OCI-M1 (cell line): ENCODE measurements around the gene CFAP157.

Experiments used
- DNase-seq: peaks from one replicate; lab custom pipeline; 2025; lab: John Stamatoyannopoulos, UW

Gene CFAP157

DNA sequence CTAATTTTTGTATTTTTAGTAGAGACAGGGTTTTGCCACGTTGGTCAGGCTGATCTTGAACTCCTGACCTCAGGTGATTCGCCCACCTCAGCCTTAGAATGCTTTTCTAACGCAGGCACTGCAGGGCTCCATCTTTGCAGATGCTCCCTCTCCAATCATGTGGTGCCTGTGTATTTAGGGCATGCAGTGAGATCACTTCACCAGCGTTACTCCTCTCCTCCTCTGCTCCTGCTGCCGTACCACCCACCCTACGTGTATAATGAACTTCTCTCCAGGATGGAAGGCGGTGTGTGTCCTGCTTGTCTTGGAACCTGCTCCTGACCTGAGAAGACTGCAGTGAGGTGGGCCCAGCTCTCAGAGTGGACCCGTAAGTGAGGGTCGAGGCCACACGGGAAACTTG lies 13.6 kb upstream of the CFAP157 start:
- DNase-seq, result no peak

DNA sequence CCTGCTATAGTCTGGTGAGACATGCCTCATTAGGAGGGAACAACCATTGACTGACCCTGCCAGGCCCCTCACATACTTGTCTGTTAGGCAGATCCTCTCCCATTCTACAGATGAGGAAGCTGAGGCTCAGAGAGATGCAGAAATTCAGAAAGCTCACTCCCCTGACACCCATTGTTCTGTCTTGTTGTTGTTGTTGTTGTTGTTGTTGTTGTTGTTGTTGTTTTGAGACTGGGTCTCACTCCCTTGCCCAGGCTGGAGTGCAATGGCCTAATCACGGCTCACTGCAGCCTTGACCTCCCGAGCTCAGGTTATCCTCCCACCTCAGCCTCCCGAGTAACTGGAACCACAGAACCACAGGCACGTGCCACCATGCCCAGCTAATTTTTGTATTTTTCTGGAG lies 13.1 kb upstream of the CFAP157 start:
- DNase-seq, result no peak

DNA sequence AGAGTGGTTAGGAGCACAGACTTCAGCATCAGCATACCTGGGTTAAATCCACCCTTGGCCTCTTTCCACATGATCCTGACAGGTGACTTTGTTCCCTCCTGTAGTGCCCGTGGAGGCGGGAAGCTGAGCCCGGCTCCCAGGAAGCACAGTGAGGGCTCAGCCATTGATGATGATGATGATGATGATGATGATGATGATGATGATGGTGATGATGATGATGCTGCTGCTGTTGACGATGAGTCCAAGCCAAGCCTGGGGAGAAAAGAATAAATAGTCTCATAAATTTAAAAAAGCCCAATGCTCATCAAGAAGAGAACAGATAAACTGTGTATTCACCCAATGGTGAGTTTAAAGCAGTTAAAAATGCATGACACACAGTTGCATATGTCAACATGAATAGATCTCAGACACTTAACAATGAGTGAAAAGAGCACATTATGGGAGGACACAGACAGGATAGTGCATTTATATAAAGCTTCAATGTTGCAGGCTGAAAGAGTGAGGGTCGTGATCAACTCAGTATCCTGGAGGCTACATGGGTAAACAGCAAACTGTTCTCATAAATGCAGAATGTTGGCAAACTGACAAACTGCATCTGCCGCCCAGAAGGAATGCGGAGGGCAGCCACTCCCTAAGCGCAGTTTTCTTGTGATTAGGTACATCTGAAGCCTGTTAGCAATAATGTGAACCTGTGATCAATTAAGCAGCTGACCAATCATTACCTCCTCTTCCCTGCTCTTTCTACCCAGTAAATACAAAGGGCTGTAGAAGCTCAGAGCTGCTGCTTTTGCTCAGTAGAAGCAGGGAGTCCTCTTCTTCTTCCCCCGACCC lies 11.7 kb upstream of the CFAP157 start:
- DNase-seq, result no peak

DNA sequence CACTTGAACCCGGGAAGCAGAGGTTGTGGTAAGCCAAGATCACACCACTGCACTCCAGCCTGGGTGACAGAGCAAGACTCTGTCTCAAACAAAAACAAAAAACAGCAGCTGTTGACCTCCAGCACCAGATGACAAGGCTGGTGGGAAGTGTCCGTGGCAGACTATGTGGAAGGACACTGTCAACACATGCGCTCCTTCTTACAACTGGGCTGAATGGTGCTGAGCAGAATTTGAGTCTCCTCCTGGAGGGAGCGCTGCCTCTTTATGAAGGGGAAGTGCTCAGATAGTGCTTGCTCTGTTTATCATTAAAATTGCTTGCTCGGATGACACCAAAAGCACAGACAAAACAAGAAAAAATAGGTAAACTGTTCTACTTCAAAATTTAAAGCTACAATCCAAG lies 9.2 kb upstream of the CFAP157 start:
- no peak for DNase-seq

DNA sequence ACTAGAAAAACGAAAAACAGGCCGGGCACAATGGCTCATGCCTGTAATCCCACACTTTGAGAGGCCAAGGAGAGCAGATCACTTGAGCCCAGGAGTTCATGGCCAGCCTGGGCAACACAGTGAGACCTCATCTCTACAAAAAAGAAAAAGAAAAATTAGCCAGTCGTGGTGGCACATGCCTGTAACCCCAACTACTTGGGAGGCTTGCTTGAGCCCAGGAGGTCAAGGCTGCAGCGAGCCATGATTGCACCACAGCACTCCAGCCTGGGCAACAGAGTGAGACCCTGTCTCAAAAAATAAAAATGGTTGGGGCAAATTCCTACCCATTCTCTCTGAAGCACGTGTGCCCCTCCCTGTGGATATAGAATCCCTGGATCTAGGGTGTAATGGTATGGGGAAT lies 8.4 kb upstream of the CFAP157 start:
- no peak for DNase-seq

DNA sequence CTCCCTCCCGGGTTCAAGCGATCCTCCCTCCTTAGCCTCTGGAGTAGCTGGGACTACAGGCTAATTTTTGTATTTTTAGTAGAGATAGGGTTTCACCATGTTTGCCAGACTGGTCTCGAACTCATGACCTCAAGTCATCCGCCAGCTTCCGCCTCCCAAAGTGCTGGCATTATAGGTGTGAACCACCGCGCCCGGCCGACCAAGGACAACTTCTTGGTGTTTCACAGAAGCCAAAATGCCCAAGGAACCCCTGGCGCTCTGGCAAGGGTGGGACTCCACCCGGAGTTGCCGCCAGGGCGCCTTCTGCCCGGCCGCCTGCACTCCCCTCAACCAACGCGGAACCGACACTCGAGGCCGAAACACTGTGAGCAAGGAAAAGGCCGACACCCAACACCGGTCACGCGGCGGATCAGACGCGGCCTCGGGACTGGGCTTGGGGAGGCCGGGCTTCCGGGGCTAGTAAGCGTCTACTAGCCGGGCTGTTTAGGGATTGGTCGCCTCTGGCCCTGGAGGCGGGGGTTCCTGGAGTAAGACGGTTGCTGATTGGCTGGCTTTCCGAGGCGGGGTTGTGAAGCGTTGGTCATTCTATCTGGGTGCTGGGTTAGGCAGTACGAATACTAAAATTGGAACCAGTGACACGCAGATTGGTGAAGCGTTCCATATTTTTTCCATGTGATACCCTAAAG lies 7.7 kb upstream of the CFAP157 start:
- DNase-seq, result no peak

DNA sequence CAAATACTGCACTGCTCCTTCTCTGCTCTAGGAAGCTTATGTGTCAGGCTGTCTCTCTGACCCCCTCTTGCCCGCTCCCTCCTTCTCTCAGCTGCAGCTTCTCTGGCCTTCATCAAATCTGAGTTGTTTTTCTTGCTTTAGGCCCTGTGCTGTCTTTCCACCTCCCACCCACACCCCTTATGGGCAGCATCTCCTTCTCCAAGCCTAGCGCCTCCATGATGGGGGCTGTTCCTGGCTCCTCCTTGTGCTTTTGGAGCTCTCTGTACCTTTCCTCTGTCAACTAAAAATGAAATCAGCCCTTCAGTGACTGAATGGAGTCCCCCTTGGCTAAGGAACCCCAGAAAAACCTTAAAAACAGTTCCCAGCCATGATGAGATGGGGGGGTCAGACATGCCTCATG lies 6.6 kb upstream of the CFAP157 start:
- DNase-seq, result no peak

DNA sequence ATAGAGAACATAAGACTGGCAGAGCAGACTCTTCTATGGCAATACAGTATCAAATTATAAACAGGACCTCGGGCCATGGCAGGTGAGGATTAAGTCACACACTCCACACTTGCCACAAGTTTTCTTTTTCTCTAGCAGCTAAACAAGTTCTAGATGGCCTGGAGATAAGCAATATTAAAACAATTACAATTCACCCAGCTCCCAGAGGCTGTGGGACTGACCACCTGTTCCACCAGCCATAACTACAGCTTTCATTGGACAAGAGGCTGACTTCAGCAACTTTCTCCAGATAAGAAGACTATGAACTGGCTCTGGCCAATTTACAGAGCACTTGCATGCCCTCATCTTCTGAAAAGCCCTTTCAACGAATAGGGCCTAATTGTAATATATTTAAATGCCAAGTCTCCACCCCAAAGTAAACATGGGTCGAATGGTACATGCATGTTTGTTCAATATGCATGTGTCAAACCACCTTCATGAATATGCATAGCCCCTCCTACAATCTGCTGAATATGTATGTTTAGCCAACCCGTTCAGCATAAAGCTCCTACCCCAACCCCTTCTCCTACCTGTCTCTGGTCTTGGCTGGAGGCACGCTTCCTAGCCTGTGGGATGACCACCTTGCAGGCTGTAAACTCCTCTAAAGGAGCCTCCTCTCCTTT lies 6.1 kb upstream of the CFAP157 start:
- DNase-seq, result no peak

DNA sequence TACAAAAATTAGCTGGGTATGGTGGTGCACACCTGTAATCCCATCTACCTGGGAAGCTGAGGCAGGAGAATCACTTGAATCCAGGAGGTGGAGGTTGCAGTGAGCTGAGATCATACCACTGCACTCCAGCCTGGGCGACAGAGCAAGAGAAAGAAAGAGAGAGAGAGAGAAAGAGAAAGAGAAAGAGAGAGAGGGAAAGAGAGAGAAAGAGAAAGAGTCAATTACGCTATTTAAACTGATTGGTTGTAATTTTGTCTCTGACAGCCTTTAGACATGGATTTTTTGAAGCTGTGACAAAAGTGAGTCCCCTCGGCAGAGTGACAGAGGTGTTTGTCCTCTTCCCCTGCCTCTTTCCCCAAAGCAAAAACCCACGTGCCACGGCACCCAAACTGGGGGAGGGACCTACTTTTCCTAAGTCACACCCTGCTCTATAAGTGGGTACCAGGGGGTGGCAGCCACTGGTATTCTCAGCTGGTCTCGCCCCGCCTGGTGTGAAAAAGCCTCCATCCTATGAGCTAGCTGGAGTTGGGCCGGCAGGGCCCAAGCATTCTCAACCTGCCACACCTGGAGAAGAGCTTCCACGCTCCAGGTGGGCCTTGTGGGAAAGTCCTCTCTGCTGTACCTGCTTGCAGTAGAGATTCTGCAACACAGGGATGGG lies 3.4 kb upstream of the CFAP157 start:
- DNase-seq, result no peak

DNA sequence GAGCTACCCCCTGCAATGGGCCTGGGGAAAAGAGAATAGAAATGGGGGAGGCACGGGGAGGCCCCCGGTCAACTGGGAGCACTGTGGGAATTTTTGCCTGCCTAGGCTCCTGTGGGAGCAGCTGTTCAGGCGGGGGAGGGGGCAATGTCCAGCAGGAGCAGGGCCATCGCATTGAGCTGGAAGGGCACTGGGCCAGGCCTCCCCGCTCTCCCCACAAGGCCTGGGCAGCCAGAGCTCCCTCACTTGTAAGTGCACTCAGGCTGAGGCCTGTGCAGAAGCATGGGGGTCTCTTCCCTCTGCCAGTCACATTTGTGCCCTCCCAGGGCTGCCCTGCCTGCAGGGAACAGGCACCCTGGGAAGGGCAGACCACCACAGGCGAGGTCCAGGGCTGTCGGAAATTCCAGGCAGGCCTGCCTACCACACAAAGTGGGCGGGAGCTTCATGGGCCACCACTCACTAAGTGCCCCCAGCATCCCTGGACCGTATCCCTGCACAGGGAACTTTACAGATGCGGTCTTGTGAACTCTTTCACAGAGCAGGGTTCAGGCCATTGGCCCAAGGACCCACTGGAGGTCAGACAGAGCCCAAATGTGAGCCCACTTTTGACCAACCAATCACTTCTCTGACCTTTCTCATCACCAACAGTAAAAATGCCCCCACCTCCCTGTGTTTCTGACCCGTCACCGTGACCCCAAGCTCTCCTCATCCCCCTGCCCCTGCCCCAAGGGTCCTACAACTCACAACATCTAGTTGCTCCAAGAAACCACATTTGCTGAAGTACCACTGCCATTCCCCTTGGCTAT lies 1.0 kb upstream of the CFAP157 start:
- no peak for DNase-seq

DNA sequence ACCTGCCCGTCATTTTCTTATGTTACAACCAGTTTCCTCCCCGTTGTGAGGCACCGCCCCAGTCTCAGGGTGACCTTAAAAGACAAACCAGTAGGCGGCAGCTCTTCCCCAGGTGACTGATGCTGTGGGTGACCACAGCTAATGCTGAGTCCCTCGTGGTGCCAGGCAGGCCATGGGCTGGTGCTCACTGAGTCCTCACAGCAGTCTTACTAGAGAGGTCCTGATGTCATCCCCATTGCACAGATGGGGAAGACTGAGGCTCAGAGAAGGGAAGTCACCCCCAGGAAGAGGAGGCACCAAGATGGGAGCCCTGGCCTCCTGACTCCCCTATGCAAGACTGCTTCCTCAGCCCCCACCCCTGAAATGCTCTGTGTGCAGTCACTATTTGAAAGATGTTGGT lies 978 bp downstream of the CFAP157 start:
- DNase-seq, result no peak

DNA sequence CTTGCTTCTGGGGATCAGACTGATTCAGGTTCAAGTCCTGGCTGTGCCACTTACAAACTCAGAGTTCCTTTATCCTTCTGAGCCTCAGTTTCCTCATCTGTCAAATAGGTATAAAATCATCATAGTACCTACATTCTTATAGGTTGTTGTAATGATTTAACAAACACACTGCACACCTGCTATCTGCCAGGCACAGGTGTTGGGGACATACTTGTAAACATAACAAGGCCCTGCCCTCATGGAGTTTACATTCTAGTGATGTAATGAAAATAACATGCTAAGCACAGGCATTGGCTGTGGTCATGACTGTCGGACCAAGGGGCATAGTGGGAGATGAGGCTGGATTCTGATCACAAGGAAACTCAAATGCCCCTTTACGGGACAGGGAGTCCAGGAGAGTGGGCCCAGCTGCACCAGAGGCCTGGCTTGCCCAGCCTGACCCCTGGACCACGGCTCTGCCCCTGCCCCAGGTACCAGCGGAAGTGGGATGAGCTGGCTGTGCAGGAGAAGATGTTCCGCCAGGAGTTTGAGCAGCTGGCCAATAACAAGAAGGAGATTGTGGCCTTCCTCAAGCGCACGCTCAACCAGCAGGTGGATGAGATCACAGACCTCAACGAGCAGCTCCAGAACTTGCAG lies 2.3 kb downstream of the CFAP157 start:
- no peak for DNase-seq

DNA sequence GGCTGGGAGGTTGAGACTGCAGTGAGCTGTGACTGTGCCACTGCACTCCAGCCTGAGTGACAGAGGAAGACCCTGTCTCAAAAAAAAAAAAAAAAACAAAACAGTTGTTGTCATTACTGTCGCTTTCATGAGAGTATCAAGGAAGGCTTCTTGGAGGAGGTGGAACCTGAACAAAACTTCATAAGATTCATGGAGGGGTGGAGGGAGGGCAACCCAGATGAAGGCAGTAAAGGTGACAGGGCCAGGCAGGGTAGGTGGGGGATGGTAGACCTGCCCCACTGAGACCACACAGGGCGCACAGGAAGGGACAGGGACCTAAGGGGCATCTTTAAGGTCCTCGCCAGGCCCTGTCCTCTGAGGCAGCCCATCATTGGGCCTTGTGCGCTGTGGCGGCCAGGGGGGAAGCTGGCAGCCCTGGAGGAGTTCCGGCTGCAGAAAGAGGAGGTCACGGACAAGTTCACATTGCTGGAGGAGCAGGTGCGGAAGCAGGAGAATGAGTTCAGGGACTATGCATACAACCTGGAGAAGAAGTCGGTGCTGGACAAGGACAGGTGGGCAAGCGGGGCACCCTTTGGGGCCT lies 3.5 kb downstream of the CFAP157 start:
- DNase-seq, result no peak

DNA sequence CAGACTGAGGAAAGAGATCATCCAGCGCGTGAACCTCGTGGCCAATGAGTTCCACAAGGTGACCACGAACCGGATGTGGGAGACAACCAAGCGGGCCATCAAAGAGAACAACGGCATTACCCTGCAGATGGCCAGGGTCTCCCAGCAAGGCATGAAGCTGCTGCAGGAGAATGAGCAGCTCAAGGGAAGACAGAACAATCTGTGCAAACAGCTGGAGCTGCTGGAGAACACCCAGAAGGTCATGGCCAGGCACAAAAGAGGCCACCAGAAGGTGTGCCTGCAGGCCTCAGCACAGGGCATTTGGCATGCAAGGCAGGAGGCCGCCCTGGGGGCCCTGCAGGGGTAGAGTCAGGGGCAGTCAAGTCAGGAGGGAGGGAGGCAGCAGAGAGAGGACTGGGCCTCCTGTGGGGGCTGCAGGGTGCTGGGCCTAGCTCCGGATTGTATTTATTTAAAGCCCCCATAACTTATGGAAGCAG lies 4.5 kb downstream of the CFAP157 start:
- DNase-seq, result peak; percentile 4

DNA sequence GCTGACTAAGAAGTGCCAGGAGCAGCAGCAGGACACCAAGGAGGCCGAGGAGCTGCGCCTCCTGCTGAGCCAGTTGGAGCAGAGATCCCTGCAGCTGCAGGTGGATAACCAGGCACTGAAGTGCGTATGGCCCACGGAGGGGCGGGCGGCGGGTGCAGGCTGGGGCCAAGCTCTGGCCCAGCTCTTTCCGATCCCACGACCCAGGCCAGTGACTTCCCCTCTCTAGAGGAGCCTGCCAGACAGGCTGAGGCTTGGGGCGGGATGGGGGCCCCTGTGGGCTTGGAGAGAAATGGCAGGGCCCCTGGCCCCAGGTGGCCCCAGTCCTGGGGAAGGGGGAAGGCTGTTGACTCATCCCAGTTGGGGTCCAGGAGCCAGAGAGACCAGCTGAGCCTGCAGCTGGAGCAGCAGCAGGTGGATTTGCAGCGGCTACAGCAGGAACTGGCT lies 5.1 kb downstream of the CFAP157 start:
- no peak for DNase-seq

DNA sequence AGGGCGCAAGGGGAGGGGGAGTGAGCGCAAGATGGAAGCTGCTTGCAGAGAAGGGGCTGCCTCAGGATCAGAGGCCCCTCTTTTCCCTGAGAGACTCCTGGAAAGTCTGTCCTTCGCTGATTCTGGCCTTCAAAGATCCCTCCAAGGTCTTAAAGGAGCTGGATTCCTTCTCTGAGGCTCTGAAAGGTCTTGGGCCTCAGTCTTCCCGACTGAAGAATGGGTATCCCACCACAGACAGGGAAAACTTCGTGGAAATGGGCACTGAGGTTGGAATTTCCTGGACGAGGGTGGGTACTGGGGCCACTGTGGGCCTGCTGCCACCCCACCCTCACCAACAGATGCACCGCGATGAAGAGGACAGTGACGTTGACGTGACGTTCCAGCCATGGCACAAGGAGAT lies 5.6 kb downstream of the CFAP157 start:
- no peak for DNase-seq

DNA sequence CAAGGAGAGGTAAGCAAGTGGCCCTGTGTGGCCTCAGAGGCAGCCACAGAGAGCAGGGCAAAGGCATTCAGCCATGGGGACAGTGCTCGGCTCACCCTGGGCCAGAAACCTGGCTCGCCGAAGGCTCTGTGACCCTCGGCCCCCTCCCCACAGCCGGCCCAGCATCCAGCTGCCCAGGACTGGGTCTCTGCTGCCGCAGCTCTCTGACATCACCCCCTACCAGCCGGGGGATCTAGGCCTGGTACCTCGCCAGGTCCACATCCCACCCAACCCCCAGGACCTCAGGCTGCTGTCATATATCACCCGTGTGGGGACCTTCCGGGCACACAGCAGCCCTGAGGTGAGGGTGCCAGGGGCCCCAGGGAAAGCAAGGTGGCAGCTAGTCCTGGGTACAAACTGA lies 6.1 kb downstream of the CFAP157 start:
- no peak for DNase-seq

DNA sequence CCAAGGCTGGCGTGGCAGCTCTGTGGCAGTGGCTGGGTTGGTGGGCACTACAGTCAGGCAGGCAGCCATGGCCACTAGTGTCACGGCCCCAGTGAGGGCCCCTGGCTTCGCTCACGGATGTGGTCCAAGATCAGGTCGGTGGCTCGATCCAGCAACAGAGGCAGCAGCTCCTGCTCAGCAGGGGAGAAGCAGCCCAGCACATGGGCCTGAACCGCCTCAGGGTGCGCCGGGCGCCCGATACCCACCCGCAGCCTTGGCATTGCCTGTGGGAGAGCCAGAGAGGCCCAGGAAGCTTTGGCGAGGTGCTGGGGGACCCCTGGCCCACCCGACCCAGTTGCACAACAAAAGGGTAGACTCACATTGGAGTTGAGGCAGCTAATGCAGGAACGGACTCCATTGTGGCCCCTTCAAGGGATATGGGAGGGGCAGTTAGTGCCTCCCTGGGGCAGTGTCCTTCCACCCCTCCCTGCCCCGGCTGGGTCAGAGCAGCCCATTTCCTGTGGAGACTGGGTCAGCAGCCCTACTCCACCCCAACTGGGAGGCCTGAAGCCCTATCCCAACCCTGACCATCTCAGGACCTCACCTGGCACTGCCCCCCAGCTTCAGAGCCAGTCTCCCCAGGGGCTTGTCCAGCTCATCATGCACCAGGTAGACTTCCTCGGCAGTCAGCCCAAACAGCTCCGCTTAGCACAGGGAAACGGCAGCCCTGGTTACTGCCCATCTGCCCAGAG lies 7.4 kb downstream of the CFAP157 start:
- no peak for DNase-seq

DNA sequence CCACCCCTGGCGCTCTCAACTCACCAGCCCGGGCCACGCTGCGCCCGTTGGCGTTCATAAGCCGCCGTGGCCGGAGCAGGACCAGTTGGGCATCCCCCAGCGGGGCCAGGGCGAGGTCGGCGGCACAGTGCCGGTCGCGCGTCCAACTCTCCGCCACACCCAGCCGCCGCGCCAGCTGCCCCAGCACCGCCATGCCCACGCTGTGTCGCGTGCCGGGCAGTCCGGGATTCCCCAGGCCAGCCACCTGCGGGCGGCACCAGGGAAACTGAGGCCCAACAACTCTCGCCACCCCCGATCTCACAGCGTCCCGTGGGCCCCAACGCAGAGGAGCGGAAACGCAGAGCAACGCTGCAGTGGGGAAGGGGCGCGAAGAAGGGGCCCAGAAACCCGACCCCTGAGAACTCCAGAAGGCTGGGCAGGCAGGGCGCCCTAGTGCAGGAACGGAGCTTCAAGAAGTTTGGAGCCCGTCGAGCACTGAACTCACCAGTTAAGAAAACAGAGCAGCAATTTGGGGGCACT lies 8.2 kb downstream of the CFAP157 start:
- DNase-seq, result no peak
